HG03460 (cell line): ENCODE measurements around the gene KLF2.

Experiments used
- ATAC-seq: cut with Tn5 transposase; IDR thresholded peaks from one replicate; pipeline ENCODE4 v1.9.1; 2021; ENCODE audit not compliant: unreplicated experiment

Gene KLF2

GRCh38 chr19:16375157-16375935, 50.7 kb downstream of the KLF2 start:
- no peak for ATAC-seq

GRCh38 chr19:16375936-16376185, 51.2 kb downstream of the KLF2 start:
- ATAC-seq = no peak

- no peak for ATAC-seq
These were observed 51.6 kb downstream of the KLF2 start for GRCh38 chr19:16376241-16376640.

GRCh38 chr19:16376649-16377048, 52.0 kb downstream of the KLF2 start:
- no peak for ATAC-seq

- no peak for ATAC-seq
These were observed 52.9 kb downstream of the KLF2 start for GRCh38 chr19:16377521-16377920.
